H9 (cell line): ENCODE results near the gene TCF25. TPM values are rescaled to one million over a fixed set of nuclear protein-coding genes. Genes with fewer than 3 reads are reported as not detected.

Source experiments
- DNase-seq: peaks from one replicate; pipeline ENCODE4 v3.0.0-alpha.2; 2017
- H2AFZ ChIP-seq: one replicate; pipeline ENCODE4 v1.6.1; 2013; ENCODE audit warnings: mild to moderate bottlenecking, low read length, control low read depth, moderate library complexity
- H2AK5ac ChIP-seq: 2 replicates; pipeline ENCODE4 v1.6.1; 2013; ENCODE audit warnings: low read length, control low read depth, mixed read lengths; ENCODE audit not compliant: insufficient read length
- H2BK120ac ChIP-seq: one replicate; pipeline ENCODE4 v1.6.1; 2013; ENCODE audit warnings: low read depth, mild to moderate bottlenecking, low read length, control low read depth, inconsistent platforms; ENCODE audit not compliant: poor library complexity, severe bottlenecking
- H2BK12ac ChIP-seq: 2 replicates; pipeline ENCODE4 v1.6.1; 2013; ENCODE audit warnings: low read length, control low read depth, mixed read lengths, low read depth; ENCODE audit not compliant: insufficient read length
- H2BK15ac ChIP-seq: 2 replicates; pipeline ENCODE4 v1.6.1; 2013; ENCODE audit warnings: low read depth, low read length, control low read depth
- H2BK20ac ChIP-seq: one replicate; pipeline ENCODE4 v1.6.1; 2013; ENCODE audit warnings: low read depth, mild to moderate bottlenecking, low read length, control low read depth, inconsistent platforms; ENCODE audit not compliant: poor library complexity, severe bottlenecking
- H2BK5ac ChIP-seq: 2 replicates; pipeline ENCODE4 v1.6.1; 2013; ENCODE audit warnings: low read length, control low read depth, mixed read lengths; ENCODE audit not compliant: insufficient read length
- H3K14ac ChIP-seq: 2 replicates; pipeline ENCODE4 v1.6.1; 2013; ENCODE audit warnings: low read length, control low read depth; ENCODE audit not compliant: insufficient read depth
- H3K18ac ChIP-seq: 2 replicates; pipeline ENCODE4 v1.6.1; 2013; ENCODE audit warnings: low read depth, mild to moderate bottlenecking, mixed read lengths, low read length, control low read depth; ENCODE audit not compliant: insufficient read length
- H3K23ac ChIP-seq: 2 replicates; pipeline ENCODE4 v1.6.1; 2013; ENCODE audit warnings: low read length, control low read depth, mixed read lengths, low read depth; ENCODE audit not compliant: insufficient read length
- H3K23me2 ChIP-seq: 2 replicates; pipeline ENCODE4 v1.6.1; 2013; ENCODE audit warnings: low read depth, mild to moderate bottlenecking, mixed read lengths, low read length, control low read depth; ENCODE audit not compliant: insufficient read length, poor library complexity, severe bottlenecking
- H3K27ac ChIP-seq: 2 replicates; pipeline ENCODE4 v1.5.1; 2013; ENCODE audit warnings: low read length, control low read depth, mixed read lengths, low read depth; ENCODE audit not compliant: insufficient read length
- H3K27me3 ChIP-seq: 2 replicates; pipeline ENCODE4 v1.6.1; 2013; ENCODE audit warnings: low read length, control low read depth, inconsistent platforms; ENCODE audit not compliant: insufficient read depth
- H3K4ac ChIP-seq: 2 replicates; pipeline ENCODE4 v1.6.1; 2013; ENCODE audit warnings: low read depth, mild to moderate bottlenecking, control low read depth, inconsistent platforms, low read length, moderate library complexity
- H3K4me1 ChIP-seq: 2 replicates; pipeline ENCODE4 v1.6.1; 2013; ENCODE audit warnings: low read length, control low read depth, inconsistent platforms; ENCODE audit not compliant: insufficient read depth
- H3K4me2 ChIP-seq: 2 replicates; pipeline ENCODE4 v1.6.1; 2013; ENCODE audit warnings: low read length, control low read depth, mixed read lengths; ENCODE audit not compliant: insufficient read length, insufficient read depth
- H3K56ac ChIP-seq: 2 replicates; pipeline ENCODE4 v1.6.1; 2013; ENCODE audit warnings: low read depth, mild to moderate bottlenecking, mixed read lengths, low read length, control low read depth; ENCODE audit not compliant: insufficient read length
- H3K79me1 ChIP-seq: 2 replicates; pipeline ENCODE4 v1.6.1; 2013; ENCODE audit warnings: low read depth, mild to moderate bottlenecking, moderate library complexity, low read length, control low read depth, inconsistent platforms; ENCODE audit not compliant: insufficient read depth, poor library complexity, severe bottlenecking
- H3K79me2 ChIP-seq: 2 replicates; pipeline ENCODE4 v1.6.1; 2013; ENCODE audit warnings: low read length, control low read depth, inconsistent platforms; ENCODE audit not compliant: insufficient read depth
- H3K9ac ChIP-seq: 2 replicates; pipeline ENCODE4 v1.6.1; 2013; ENCODE audit warnings: low read length, control low read depth, mixed read lengths; ENCODE audit not compliant: insufficient read length; ENCODE audit errors: extremely low read depth
- H3K9me3 ChIP-seq: one replicate; pipeline ENCODE4 v1.6.1; 2013; ENCODE audit warnings: low read depth, low read length, inconsistent platforms; ENCODE audit not compliant: control insufficient read depth
- H3T11ph ChIP-seq: one replicate; pipeline ENCODE4 v1.6.1; 2013; ENCODE audit warnings: mild to moderate bottlenecking, low read length, control low read depth, inconsistent platforms
- H4K20me1 ChIP-seq: one replicate; pipeline ENCODE4 v1.6.1; 2013; ENCODE audit not compliant: control insufficient read depth, insufficient read length, insufficient read depth
- H4K5ac ChIP-seq: 2 replicates; pipeline ENCODE4 v1.6.1; 2013; ENCODE audit warnings: low read depth, mild to moderate bottlenecking, mixed read lengths, low read length, control low read depth; ENCODE audit not compliant: insufficient read length
- H4K8ac ChIP-seq: replicated peaks from 2 replicates; pipeline ENCODE4 v1.6.1; 2013; ENCODE audit warnings: low read length, control low read depth, mixed read lengths, low read depth; ENCODE audit not compliant: insufficient read length
- H4K91ac ChIP-seq: 2 replicates; pipeline ENCODE4 v1.6.1; 2013; ENCODE audit warnings: low read depth, mild to moderate bottlenecking, moderate library complexity, mixed read lengths, low read length, control low read depth; ENCODE audit not compliant: insufficient read length
- H3K27ac Mint-ChIP-seq, 3 experiments: 2 replicates in 2 of 3; 3 replicates in 1 of 3; pipeline ENCODE4 v1.8.0; 2020 to 2021; ENCODE audit warnings: mixed read lengths in 3 of 3, mild to moderate bottlenecking in 1 of 3, moderate library complexity in 1 of 3
- H3K27me3 Mint-ChIP-seq: 2 replicates; pipeline ENCODE4 v1.8.0; 2021; ENCODE audit warnings: low read depth, mild to moderate bottlenecking, moderate library complexity, mixed read lengths
- H3K36me3 Mint-ChIP-seq, 3 experiments: 2 replicates in 2 of 3; 3 replicates in 1 of 3; pipeline ENCODE4 v1.8.0; 2020 to 2021; ENCODE audit warnings: low read depth in 3 of 3, mixed read lengths in 3 of 3; ENCODE audit not compliant: insufficient read depth in 1 of 3
- H3K4me1 Mint-ChIP-seq, 2 experiments: 2 replicates each; pipeline ENCODE4 v1.8.0; 2020; ENCODE audit warnings: mixed read lengths in 2 of 2
- H3K4me3 Mint-ChIP-seq, 2 experiments: 2 replicates in 1 of 2; 3 replicates in 1 of 2; pipeline ENCODE4 v1.8.0; 2020 to 2021; ENCODE audit warnings: mild to moderate bottlenecking in 2 of 2, mixed read lengths in 2 of 2, moderate library complexity in 1 of 2
- H3K9me3 Mint-ChIP-seq, 2 experiments: 2 replicates in 1 of 2; 3 replicates in 1 of 2; pipeline ENCODE4 v1.8.0; 2020; ENCODE audit warnings: mild to moderate bottlenecking in 2 of 2, mixed read lengths in 2 of 2, moderate library complexity in 1 of 2
- WGBS: extraction: QIAGEN DNeasy Blood & Tissue Kit; methylation state at CpG from one replicate; pipeline ENCODE4 v1.1.7; 2013; ENCODE audit warnings: missing lambda C conversion rate, low lambda C conversion rate, mixed read lengths; ENCODE audit not compliant: insufficient read length; ENCODE audit errors: extremely low coverage; 5-methylcytosine and 5-hydroxymethylcytosine counted together
- total RNA-seq: library from RNA; stranded (reverse); gene quantifications from 2 replicates; pipeline ENCODE4 v1.2.1, GENCODE V29; 2021
- TF ChIP-seq, protein P1 (sequence below): fragments of 200-600 bp; sonication (generic); conservative IDR thresholded peaks from 3 replicates; pipeline ENCODE4 v1.8.0; 2021; ENCODE audit warnings: antibody characterized with exemption, mild to moderate bottlenecking

Gene TCF25
- total RNA-seq, 1 experiment from 2014 or later = 109 TPM

DNA sequence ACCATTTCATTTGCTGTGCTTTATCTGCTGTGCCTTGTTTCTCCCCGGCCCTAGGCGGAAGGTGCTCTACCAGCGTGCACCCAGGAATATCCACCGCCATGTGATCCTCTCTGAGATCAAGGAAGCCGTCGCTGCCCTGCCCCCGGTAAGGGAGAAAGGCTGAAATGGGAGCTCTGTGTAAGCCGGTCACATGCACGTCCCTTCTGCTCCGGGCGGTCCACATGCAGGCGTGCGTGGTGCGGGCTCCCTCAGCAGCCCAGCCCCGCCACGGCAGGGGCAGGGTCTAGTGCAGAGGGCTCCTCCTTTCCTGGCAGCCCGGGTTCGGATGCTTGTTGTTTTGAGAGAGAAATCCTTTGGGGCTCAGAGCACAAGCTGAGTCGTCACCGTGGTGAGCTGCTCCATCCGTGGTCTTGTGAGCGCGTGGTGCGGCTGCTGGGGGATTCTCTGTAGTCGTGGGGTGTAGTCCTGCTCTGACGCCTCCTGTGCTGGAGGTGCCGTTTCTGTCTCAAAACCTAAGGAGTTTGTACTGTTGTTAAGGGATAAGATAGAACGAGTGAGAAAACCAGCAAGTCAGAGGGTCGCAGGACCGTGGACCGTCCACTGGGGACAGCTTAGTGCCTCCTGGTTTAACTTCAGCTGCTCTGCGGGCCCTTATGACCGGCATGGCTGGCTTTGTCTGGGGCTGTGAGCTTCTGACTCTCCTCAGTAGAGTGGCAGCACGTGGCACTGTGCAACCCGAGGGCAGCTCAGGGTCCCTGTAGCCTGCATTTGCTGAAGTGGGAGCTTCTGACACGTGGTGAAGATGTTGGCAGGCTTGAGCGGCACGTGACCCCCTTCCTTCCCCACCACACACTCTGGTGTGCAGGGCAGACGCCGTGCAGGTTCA, 33.0 kb downstream of the TCF25 start:
- no peaks in the 10 kb centered on the region for H3K27me3 ChIP-seq
- no peak overlapping the region for H2BK15ac ChIP-seq
- no peak overlapping the region for H3K23ac ChIP-seq
- H2AFZ ChIP-seq = no peak overlapping the region
- H3K4ac ChIP-seq = no peak overlapping the region
- H2BK20ac ChIP-seq = no peak overlapping the region
- H3K27me3 Mint-ChIP-seq = no peaks in the 10 kb centered on the region
- H3K27ac Mint-ChIP-seq = peak overlapping the region in 2 of 3 experiments; percentile 28 to 90; a peak in 2 of 7 replicates
- H3K18ac ChIP-seq = no peak overlapping the region
- H3K23me2 ChIP-seq = no peaks in the 10 kb centered on the region
- no peak overlapping the region for H2BK120ac ChIP-seq
- no peaks in the 10 kb centered on the region for H3K79me1 ChIP-seq
- peaks cover 28 to 47% (median 42%) of the 10 kb centered on the region in 3 experiments; a peak in 6 of 7 replicates for H3K36me3 Mint-ChIP-seq
- H4K5ac ChIP-seq = no peak overlapping the region
- no peak overlapping the region for H3K4me3 Mint-ChIP-seq
- no peak overlapping the region for H3K56ac ChIP-seq
- H3K4me1 ChIP-seq = no peaks in the 10 kb centered on the region
- H3K9ac ChIP-seq = no peak overlapping the region
- H2BK5ac ChIP-seq = no peak overlapping the region
- no CpG with 5 or more reads among the region's 40 CpGs for WGBS
- H3K27ac ChIP-seq = no peak overlapping the region
- DNase-seq = no peak
- no peak overlapping the region for H3K14ac ChIP-seq
- H4K20me1 ChIP-seq = no peaks in the 10 kb centered on the region
- H3K4me1 Mint-ChIP-seq = peaks cover 2 to 5% of the 10 kb centered on the region in 2 experiments; a peak in 2 of 4 replicates
- TF ChIP-seq, protein P1, sequence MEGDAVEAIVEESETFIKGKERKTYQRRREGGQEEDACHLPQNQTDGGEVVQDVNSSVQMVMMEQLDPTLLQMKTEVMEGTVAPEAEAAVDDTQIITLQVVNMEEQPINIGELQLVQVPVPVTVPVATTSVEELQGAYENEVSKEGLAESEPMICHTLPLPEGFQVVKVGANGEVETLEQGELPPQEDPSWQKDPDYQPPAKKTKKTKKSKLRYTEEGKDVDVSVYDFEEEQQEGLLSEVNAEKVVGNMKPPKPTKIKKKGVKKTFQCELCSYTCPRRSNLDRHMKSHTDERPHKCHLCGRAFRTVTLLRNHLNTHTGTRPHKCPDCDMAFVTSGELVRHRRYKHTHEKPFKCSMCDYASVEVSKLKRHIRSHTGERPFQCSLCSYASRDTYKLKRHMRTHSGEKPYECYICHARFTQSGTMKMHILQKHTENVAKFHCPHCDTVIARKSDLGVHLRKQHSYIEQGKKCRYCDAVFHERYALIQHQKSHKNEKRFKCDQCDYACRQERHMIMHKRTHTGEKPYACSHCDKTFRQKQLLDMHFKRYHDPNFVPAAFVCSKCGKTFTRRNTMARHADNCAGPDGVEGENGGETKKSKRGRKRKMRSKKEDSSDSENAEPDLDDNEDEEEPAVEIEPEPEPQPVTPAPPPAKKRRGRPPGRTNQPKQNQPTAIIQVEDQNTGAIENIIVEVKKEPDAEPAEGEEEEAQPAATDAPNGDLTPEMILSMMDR = no peak
- H2BK12ac ChIP-seq = no peak overlapping the region
- H4K91ac ChIP-seq = no peak overlapping the region
- no peak overlapping the region for H4K8ac ChIP-seq
- H3K4me2 ChIP-seq = no peak overlapping the region
- peaks cover 6 to 13% of the 10 kb centered on the region in 2 experiments; a peak in 3 of 5 replicates for H3K9me3 Mint-ChIP-seq
- H2AK5ac ChIP-seq = no peak overlapping the region
- H3T11ph ChIP-seq = no peak overlapping the region
- peaks cover 7% of the 10 kb centered on the region for H3K9me3 ChIP-seq
- H3K79me2 ChIP-seq = no peaks in the 10 kb centered on the region
